Measurements from ENCODE around the gene TYW1B. TPM values are rescaled to one million over a fixed set of nuclear protein-coding genes. Genes with fewer than 3 reads are reported as not detected.
"Not testable (repeated sequence)": the region's sequence is repeated elsewhere in the genome, so short reads cannot be mapped to it uniquely, and the experiment has no call there.

TYW1B gene
- total RNA-seq, 1 experiment from 2014 or later = 5.5 TPM

DNA sequence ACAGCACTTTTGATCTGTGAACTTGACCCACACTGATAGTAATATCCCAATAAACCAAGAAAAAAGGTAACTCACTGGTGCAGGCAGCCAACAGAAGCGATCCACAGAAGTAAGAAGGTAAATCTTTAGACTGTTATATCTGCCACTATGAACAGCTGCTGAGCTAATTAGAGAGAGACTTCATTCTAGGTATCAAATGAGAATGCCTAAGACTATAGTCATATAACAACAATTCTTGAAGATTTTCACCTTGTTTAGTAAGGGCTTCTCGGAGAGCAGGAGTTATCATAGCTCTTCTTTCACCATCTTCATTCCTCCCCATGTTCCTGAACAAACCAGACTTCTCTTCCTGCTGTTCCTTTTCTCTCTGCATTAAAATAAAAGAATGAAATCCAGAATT is 50.8 kb downstream of the TYW1B start:
- not testable (repeated sequence) for H2AFZ ChIP-seq (ENCODE audit: low read length); H3K4me1 ChIP-seq (ENCODE audit: insufficient read depth, low read length); H3K27ac ChIP-seq (ENCODE audit: insufficient read length, low read depth, low read length); H3K27me3 Mint-ChIP-seq (ENCODE audit: low read depth); H3K79me2 ChIP-seq (ENCODE audit: insufficient read depth, low read length); H3K27me3 ChIP-seq (ENCODE audit: insufficient read depth, low read length); H2AK5ac ChIP-seq (ENCODE audit: insufficient read length, low read length); H3T11ph ChIP-seq (ENCODE audit: low read length); H3K4me1 Mint-ChIP-seq; H3K23me2 ChIP-seq (ENCODE audit: insufficient read length, low read depth, low read length, poor library complexity, severe bottlenecking); H4K5ac ChIP-seq (ENCODE audit: insufficient read length, low read depth, low read length); H2BK120ac ChIP-seq (ENCODE audit: low read depth, low read length, poor library complexity, severe bottlenecking); H4K8ac ChIP-seq (replicated peaks; ENCODE audit: insufficient read length, low read depth, low read length); H3K79me1 ChIP-seq (ENCODE audit: insufficient read depth, low read depth, low read length, poor library complexity, severe bottlenecking); H2BK12ac ChIP-seq (ENCODE audit: insufficient read length, low read depth, low read length); H3K4me3 Mint-ChIP-seq; H3K56ac ChIP-seq (ENCODE audit: insufficient read length, low read depth, low read length); H3K4me2 ChIP-seq (ENCODE audit: insufficient read depth, insufficient read length, low read length); DNase-seq; H2BK15ac ChIP-seq (ENCODE audit: low read depth, low read length); H2BK20ac ChIP-seq (ENCODE audit: low read depth, low read length, poor library complexity, severe bottlenecking); H4K20me1 ChIP-seq (ENCODE audit: control insufficient read depth, insufficient read depth, insufficient read length); H3K14ac ChIP-seq (ENCODE audit: insufficient read depth, low read length); H2BK5ac ChIP-seq (ENCODE audit: insufficient read length, low read length); H3K9me3 ChIP-seq (ENCODE audit: control insufficient read depth, low read depth, low read length); H3K9me3 Mint-ChIP-seq; H3K9ac ChIP-seq (ENCODE audit: extremely low read depth, insufficient read length, low read length); H3K18ac ChIP-seq (ENCODE audit: insufficient read length, low read depth, low read length); H3K4ac ChIP-seq (ENCODE audit: low read depth, low read length); H4K91ac ChIP-seq (ENCODE audit: insufficient read length, low read depth, low read length); H3K23ac ChIP-seq (ENCODE audit: insufficient read length, low read depth, low read length)
- peak overlapping the region in 1 of 3 experiments; percentile 21; a peak in 1 of 7 replicates for H3K27ac Mint-ChIP-seq
- H3K36me3 Mint-ChIP-seq (ENCODE audit: insufficient read depth in 1 of 3, low read depth in 3 of 3) = peaks cover 10 to 30% (median 15%) of the 10 kb centered on the region in 3 experiments
- no CpG with 5 or more reads among the region's 2 CpGs for WGBS (ENCODE audit: extremely low coverage, insufficient read length, low lambda C conversion rate)

- DNase-seq; H4K8ac ChIP-seq (replicated peaks; ENCODE audit: insufficient read length, low read depth, low read length); H3K4me1 ChIP-seq (ENCODE audit: insufficient read depth, low read length); H2BK20ac ChIP-seq (ENCODE audit: low read depth, low read length, poor library complexity, severe bottlenecking); H2AFZ ChIP-seq (ENCODE audit: low read length); H3K27me3 Mint-ChIP-seq (ENCODE audit: low read depth); H3K23ac ChIP-seq (ENCODE audit: insufficient read length, low read depth, low read length); H3K9me3 Mint-ChIP-seq; H3K23me2 ChIP-seq (ENCODE audit: insufficient read length, low read depth, low read length, poor library complexity, severe bottlenecking); H2BK12ac ChIP-seq (ENCODE audit: insufficient read length, low read depth, low read length); H3K27ac ChIP-seq (ENCODE audit: insufficient read length, low read depth, low read length); H3K79me2 ChIP-seq (ENCODE audit: insufficient read depth, low read length); H4K5ac ChIP-seq (ENCODE audit: insufficient read length, low read depth, low read length); H3K4me2 ChIP-seq (ENCODE audit: insufficient read depth, insufficient read length, low read length); H3K9me3 ChIP-seq (ENCODE audit: control insufficient read depth, low read depth, low read length); H3K18ac ChIP-seq (ENCODE audit: insufficient read length, low read depth, low read length); H3K79me1 ChIP-seq (ENCODE audit: insufficient read depth, low read depth, low read length, poor library complexity, severe bottlenecking); H3K9ac ChIP-seq (ENCODE audit: extremely low read depth, insufficient read length, low read length); H2AK5ac ChIP-seq (ENCODE audit: insufficient read length, low read length); H4K20me1 ChIP-seq (ENCODE audit: control insufficient read depth, insufficient read depth, insufficient read length); H4K91ac ChIP-seq (ENCODE audit: insufficient read length, low read depth, low read length); H3K27me3 ChIP-seq (ENCODE audit: insufficient read depth, low read length); H3K56ac ChIP-seq (ENCODE audit: insufficient read length, low read depth, low read length); H2BK5ac ChIP-seq (ENCODE audit: insufficient read length, low read length); H3K4me3 Mint-ChIP-seq; H3K27ac Mint-ChIP-seq; H2BK120ac ChIP-seq (ENCODE audit: low read depth, low read length, poor library complexity, severe bottlenecking); H3K4me1 Mint-ChIP-seq; H3T11ph ChIP-seq (ENCODE audit: low read length); H2BK15ac ChIP-seq (ENCODE audit: low read depth, low read length); H3K14ac ChIP-seq (ENCODE audit: insufficient read depth, low read length); H3K4ac ChIP-seq (ENCODE audit: low read depth, low read length): not testable (repeated sequence)
- WGBS (ENCODE audit: extremely low coverage, insufficient read length, low lambda C conversion rate) = no CpG with 5 or more reads among the region's 2 CpGs
- H3K36me3 Mint-ChIP-seq (ENCODE audit: insufficient read depth in 1 of 3, low read depth in 3 of 3) = peaks cover 10 to 30% (median 19%) of the 10 kb centered on the region in 3 experiments
Measured at GRCh38 chr7:72772627-72773026, 55.4 kb downstream of the TYW1B start.

Measured in H9 (cell line).